CD4-positive, alpha-beta T cell (primary cell): ENCODE measurements around the gene LPCAT3. TPM values are rescaled to one million over a fixed set of nuclear protein-coding genes. Genes with fewer than 3 reads are reported as not detected.

Source experiments
- ATAC-seq: fragments of 200-7000 bp; cut with Tn5 transposase; one replicate; pipeline ENCODE4 v1.10.0; 2022; ENCODE audit warnings: mild to moderate bottlenecking; ENCODE audit not compliant: poor library complexity
- CTCF ChIA-PET: fragments of 350-600 bp; sonication (Branson Sonifier 250); formaldehyde crosslinking; loops from one replicate; lab custom pipeline; 2021; ENCODE audit warnings: antibody characterized with exemption, inconsistent platforms; lab: Charles Lee
- POLR2A ChIA-PET: fragments of 350-600 bp; sonication (Branson Sonifier 250); formaldehyde crosslinking; loops from one replicate; lab custom pipeline; 2021; ENCODE audit warnings: antibody characterized with exemption, inconsistent platforms; lab: Charles Lee
- DNase-seq, 14 experiments: peaks; one replicate each; pipeline ENCODE4 v3.0.0-alpha.2; 2013 to 2020; ENCODE audit warnings: mixed read lengths in 2 of 14
- H3K27ac ChIP-seq, 2 donors: one replicate each; pipeline versions ENCODE4 v1.5.1 to v1.7.0; 2013; ENCODE audit warnings: low read length in 2 of 2, low read depth in 1 of 2, mild to moderate bottlenecking in 1 of 2
- H3K27me3 ChIP-seq, 2 experiments: 1 replicate in 1 of 2; 2 replicates in 1 of 2; pipeline versions ENCODE4 v1.6.1 to v1.7.0; 2013; ENCODE audit warnings: low read length in 2 of 2, control low read depth in 1 of 2, mild to moderate bottlenecking in 1 of 2, moderate library complexity in 1 of 2; ENCODE audit not compliant: insufficient read depth in 2 of 2, control insufficient read depth in 1 of 2
- H3K36me3 ChIP-seq: one replicate; pipeline ENCODE4 v1.6.1; 2013; ENCODE audit warnings: low read length, control low read depth; ENCODE audit not compliant: insufficient read depth
- H3K4me1 ChIP-seq: one replicate; pipeline ENCODE4 v1.6.1; 2013; ENCODE audit warnings: low read length, control low read depth; ENCODE audit not compliant: insufficient read depth
- H3K4me3 ChIP-seq: one replicate; pipeline ENCODE4 v1.5.1; 2013; ENCODE audit warnings: mild to moderate bottlenecking, low read length, moderate library complexity
- H3K9me3 ChIP-seq, 2 experiments: 1 replicate in 1 of 2; 2 replicates in 1 of 2; pipeline versions ENCODE4 v1.6.1 to v1.7.0; 2013; ENCODE audit warnings: low read length in 2 of 2, mild to moderate bottlenecking in 2 of 2, control low read depth in 1 of 2, moderate library complexity in 1 of 2; ENCODE audit not compliant: control insufficient read depth in 1 of 2, insufficient read depth in 1 of 2
- H3K27ac Mint-ChIP-seq: one replicate; pipeline ENCODE4 v1.8.0; 2020; ENCODE audit warnings: mixed read lengths
- H3K27me3 Mint-ChIP-seq: one replicate; pipeline ENCODE4 v1.8.0; 2021; ENCODE audit warnings: mixed read lengths
- H3K36me3 Mint-ChIP-seq: one replicate; pipeline ENCODE4 v1.8.0; 2021; ENCODE audit warnings: low read depth, mixed read lengths
- H3K4me1 Mint-ChIP-seq: one replicate; pipeline ENCODE4 v1.8.0; 2021; ENCODE audit warnings: low read depth, mixed read lengths
- H3K4me3 Mint-ChIP-seq: one replicate; pipeline ENCODE4 v1.8.0; 2020; ENCODE audit warnings: mild to moderate bottlenecking, mixed read lengths
- H3K9me3 Mint-ChIP-seq: one replicate; pipeline ENCODE4 v1.8.0; 2020; ENCODE audit warnings: mixed read lengths
- intact Hi-C, 2 experiments: fragments of 100-400 bp; cut with DNase I in 1 of 2; cut with micrococcal nuclease in 1 of 2; formaldehyde crosslinking; loops; one replicate each; pipeline versions ENCODE4 v1.15.1 to v1.9.0; 2023 to 2025; cut with DNase I, micrococcal nuclease
- total RNA-seq, 174 experiments: library from RNA in 2 of 174; stranded (reverse) in 2 of 174; gene quantifications; one replicate each; pipeline ENCODE4 v1.2.3 and lab custom pipeline; 2021 to 2026
- TF ChIP-seq, protein P1 (sequence below): fragments of 200-600 bp; IDR thresholded peaks from one replicate; pipeline ENCODE4 v1.8.0; 2022; ENCODE audit warnings: antibody characterized with exemption, mild to moderate bottlenecking

LPCAT3 gene
- total RNA-seq, 2 experiments from 2014 or later = 11.8 to 14.8 TPM

DNA sequence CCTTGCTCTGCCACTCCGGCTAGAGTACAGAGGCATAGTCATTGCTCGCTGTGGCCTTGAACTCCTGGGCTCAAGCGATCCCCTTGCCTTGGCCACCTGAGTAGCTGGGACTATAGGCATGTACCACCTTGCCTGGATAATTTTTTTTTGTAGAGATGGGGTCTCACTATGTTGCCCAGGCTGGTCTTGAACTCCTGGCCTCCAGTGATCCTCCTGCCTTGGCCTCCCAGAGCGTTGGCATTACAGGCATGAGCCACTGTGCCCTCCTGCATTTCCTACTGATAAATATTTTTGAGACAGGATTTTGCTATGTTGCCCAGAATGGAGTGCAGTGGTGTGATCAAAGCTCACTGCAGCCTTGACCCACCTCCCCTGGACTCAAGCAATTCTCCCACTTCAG lies 38.2 kb downstream of the LPCAT3 start:
- Histone ChIP-seq H3K27ac (no peak overlapping the region), H3K4me1 (no peaks in the 10 kb centered on the region), H3K9me3 (no peaks in the 10 kb centered on the region), H3K36me3 (peaks cover 88% of the 10 kb centered on the region), H3K4me3 (no peak overlapping the region), H3K27me3 (no peaks in the 10 kb centered on the region)
- Mint-ChIP-seq H3K9me3 (no peaks in the 10 kb centered on the region), H3K36me3 (peaks cover 88% of the 10 kb centered on the region), H3K27me3 (no peaks in the 10 kb centered on the region), H3K4me3 (no peak overlapping the region), H3K27ac (no peak overlapping the region), H3K4me1 (peaks cover 5% of the 10 kb centered on the region)
- POLR2A ChIA-PET = interaction anchor here (1.2 kb wide), 1 partner anchor 36 kb away, joined by 3 read pairs; the partner anchor contains the start of genes C12orf57 and RNU7-1
- TF ChIP-seq, protein P1, sequence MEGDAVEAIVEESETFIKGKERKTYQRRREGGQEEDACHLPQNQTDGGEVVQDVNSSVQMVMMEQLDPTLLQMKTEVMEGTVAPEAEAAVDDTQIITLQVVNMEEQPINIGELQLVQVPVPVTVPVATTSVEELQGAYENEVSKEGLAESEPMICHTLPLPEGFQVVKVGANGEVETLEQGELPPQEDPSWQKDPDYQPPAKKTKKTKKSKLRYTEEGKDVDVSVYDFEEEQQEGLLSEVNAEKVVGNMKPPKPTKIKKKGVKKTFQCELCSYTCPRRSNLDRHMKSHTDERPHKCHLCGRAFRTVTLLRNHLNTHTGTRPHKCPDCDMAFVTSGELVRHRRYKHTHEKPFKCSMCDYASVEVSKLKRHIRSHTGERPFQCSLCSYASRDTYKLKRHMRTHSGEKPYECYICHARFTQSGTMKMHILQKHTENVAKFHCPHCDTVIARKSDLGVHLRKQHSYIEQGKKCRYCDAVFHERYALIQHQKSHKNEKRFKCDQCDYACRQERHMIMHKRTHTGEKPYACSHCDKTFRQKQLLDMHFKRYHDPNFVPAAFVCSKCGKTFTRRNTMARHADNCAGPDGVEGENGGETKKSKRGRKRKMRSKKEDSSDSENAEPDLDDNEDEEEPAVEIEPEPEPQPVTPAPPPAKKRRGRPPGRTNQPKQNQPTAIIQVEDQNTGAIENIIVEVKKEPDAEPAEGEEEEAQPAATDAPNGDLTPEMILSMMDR = no peak
- CTCF ChIA-PET = interaction anchor here (1.4 kb wide), 1 partner anchor 35 kb away, joined by 3 read pairs; no protein-coding TSS in a partner anchor
- intact Hi-C loops = no loop called here
- ATAC-seq = no peak
- DNase-seq = no peak

GRCh38 chr12:6979453-6979852 lies 38.8 kb downstream of the LPCAT3 start:
- DNase-seq (no peak), ATAC-seq (no peak)
- Histone ChIP-seq H3K4me3 (no peak overlapping the region), H3K36me3 (peaks cover 94% of the 10 kb centered on the region), H3K27me3 (no peaks in the 10 kb centered on the region), H3K9me3 (no peaks in the 10 kb centered on the region), H3K27ac (no peak overlapping the region), H3K4me1 (no peaks in the 10 kb centered on the region)
- Mint-ChIP-seq H3K4me1 (peaks cover 5% of the 10 kb centered on the region), H3K27me3 (no peaks in the 10 kb centered on the region), H3K36me3 (peaks cover 93% of the 10 kb centered on the region), H3K27ac (no peak overlapping the region), H3K9me3 (no peaks in the 10 kb centered on the region), H3K4me3 (no peak overlapping the region)
- CTCF ChIA-PET = interaction anchor here (1.4 kb wide), 1 partner anchor 36 kb away, joined by 3 read pairs; no protein-coding TSS in a partner anchor
- TF ChIP-seq, protein P1 = no peak
- intact Hi-C loops = loop anchor here in 1 of 2 experiments (2.0 to 5.0 kb wide), 2 partner anchors 37 to 113 kb away; partner anchors contain the start of gene C1R
- POLR2A ChIA-PET = no interaction called here

DNA sequence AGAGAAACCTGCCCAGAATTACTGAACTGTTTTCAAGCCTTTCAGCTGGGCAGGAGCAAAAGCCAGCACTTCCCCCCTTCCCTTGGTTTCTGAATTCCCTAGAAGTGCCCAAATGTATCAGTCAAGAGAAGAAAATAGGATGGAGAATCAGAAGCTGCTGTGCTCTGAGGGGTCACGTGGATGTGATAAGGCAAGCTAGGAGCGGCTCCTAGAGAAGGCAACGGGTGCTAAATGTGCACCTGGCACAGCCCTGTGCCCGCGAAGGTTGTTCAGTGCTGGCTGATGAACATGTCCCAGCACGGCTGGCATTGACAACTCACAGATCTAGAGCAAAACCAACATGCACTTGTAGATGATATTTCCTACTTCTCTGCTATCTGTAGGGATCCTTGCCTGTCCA lies 39.3 kb downstream of the LPCAT3 start:
- Mint-ChIP-seq H3K4me1 (peaks cover 5% of the 10 kb centered on the region), H3K36me3 (peaks cover 97% of the 10 kb centered on the region), H3K4me3 (no peak overlapping the region), H3K27ac (no peak overlapping the region), H3K9me3 (no peaks in the 10 kb centered on the region), H3K27me3 (no peaks in the 10 kb centered on the region)
- Histone ChIP-seq H3K27me3 (no peaks in the 10 kb centered on the region), H3K9me3 (no peaks in the 10 kb centered on the region), H3K4me1 (no peaks in the 10 kb centered on the region), H3K4me3 (no peak overlapping the region), H3K27ac (no peak overlapping the region), H3K36me3 (peaks cover 95% of the 10 kb centered on the region)
- TF ChIP-seq, protein P1 = no peak
- intact Hi-C loops = loop anchor here in 1 of 2 experiments (2.0 to 5.0 kb wide), 2 partner anchors 38 to 113 kb away; partner anchors contain the start of gene C1R
- DNase-seq (no peak), ATAC-seq (no peak)
- ChIA-PET POLR2A (no interaction called here), CTCF (interaction anchor here (1.4 kb wide), 1 partner anchor 36 kb away, joined by 3 read pairs; no protein-coding TSS in a partner anchor)
